ENCODE results near the gene EML3. TPM values are rescaled to one million over a fixed set of nuclear protein-coding genes. Genes with fewer than 3 reads are reported as not detected.

EML3 gene
- polyA plus RNA-seq, 2 of the 4 experiments (the other 2 are of a cell fraction): 15.2 to 27.2 TPM

DNA sequence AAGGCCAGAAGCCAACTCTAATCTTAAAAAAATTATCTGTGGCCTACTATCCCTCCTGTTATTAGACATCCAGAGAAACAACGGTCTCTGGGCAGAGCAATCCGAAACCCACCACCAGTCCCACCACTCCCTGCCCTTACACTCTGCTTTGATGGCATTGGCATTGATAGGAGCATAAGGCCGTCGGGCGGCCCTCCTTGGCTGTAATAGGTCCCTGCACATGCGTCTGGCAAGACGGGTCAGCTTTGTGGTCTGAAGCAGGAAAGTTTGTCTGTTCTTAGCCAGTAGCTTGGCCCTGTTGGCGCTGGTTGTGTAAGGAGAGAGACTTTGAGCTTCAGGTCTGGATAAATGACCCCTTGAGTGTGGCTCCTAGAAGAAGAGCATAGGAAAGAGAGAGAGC, 17.5 kb downstream of the EML3 start:
- FAIRE-seq: no peak
- H3K27ac ChIP-seq: no peak overlapping the region
- POLR2A ChIA-PET: no interaction called here
- no peak for DNase-seq (ENCODE audit: low read depth in 1 of 2, low spot score in 1 of 2)
- H3K9me3 ChIP-seq: no peaks in the 10 kb centered on the region
- TF ChIP-seq, protein P1, sequence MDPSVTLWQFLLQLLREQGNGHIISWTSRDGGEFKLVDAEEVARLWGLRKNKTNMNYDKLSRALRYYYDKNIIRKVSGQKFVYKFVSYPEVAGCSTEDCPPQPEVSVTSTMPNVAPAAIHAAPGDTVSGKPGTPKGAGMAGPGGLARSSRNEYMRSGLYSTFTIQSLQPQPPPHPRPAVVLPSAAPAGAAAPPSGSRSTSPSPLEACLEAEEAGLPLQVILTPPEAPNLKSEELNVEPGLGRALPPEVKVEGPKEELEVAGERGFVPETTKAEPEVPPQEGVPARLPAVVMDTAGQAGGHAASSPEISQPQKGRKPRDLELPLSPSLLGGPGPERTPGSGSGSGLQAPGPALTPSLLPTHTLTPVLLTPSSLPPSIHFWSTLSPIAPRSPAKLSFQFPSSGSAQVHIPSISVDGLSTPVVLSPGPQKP (IDR thresholded peaks at IDR 0.05; ENCODE audit: low read depth, low read length): no peak
- TF ChIP-seq RFX5 (IDR thresholded peaks at IDR 0.05): no peak
- no peak for TF ChIP-seq ZC3H11A (IDR thresholded peaks at IDR 0.05)
- TF ChIP-seq, protein P2, sequence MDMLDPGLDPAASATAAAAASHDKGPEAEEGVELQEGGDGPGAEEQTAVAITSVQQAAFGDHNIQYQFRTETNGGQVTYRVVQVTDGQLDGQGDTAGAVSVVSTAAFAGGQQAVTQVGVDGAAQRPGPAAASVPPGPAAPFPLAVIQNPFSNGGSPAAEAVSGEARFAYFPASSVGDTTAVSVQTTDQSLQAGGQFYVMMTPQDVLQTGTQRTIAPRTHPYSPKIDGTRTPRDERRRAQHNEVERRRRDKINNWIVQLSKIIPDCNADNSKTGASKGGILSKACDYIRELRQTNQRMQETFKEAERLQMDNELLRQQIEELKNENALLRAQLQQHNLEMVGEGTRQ (IDR thresholded peaks at IDR 0.05): no peak
- no peak for TF ChIP-seq POLR2AphosphoS2 (conservative IDR thresholded peaks at IDR 0.05; ENCODE audit: low read length)
- no peak for TF ChIP-seq HES2 (IDR thresholded peaks at IDR 0.05)
- no peak for TF ChIP-seq SREBF2 (IDR thresholded peaks at IDR 0.05)
- TF ChIP-seq HOXB5 (CRISPR knock-in tag; IDR thresholded peaks at IDR 0.05): no peak
- TF ChIP-seq NPAS2 (CRISPR knock-in tag; IDR thresholded peaks at IDR 0.05; ENCODE audit: borderline replicate concordance): no peak
- TF ChIP-seq RCOR1 (IDR thresholded peaks at IDR 0.05; ENCODE audit: low read depth, low read length): no peak
- TF ChIP-seq TFCP2L1 (CRISPR knock-in tag; IDR thresholded peaks at IDR 0.05): no peak
- TF ChIP-seq EP300 (IDR thresholded peaks at IDR 0.05): no peak
- H3K4me1 ChIP-seq: peaks cover 37% of the 10 kb centered on the region
- H3K4me2 ChIP-seq: no peak overlapping the region
- no peak for ATAC-seq
- WGBS (ENCODE audit: missing lambda C conversion rate): 95% methylated on average over 8 of the region's 8 CpGs
- CTCF ChIA-PET: interaction anchor here (1.4 to 4.9 kb wide), 11 partner anchors 9 to 200 kb away, joined by 3 to 32 read pairs (median 8); partner anchors contain the start of gene B3GAT3
- no peak overlapping the region for H3K4me3 ChIP-seq

- FAIRE-seq: no peak
- POLR2A ChIA-PET: interaction anchor here (1.3 to 3.8 kb wide), 3 partner anchors 7 to 248 kb away, joined by 4 to 75 read pairs (median 49); partner anchors contain the start of genes C11orf98, CSKMT and MTA2
Observed at GRCh38 chr11:62593434-62594044, 19.0 kb downstream of the EML3 start.

More at GRCh38 chr11:62593434-62594044, 19.0 kb downstream of the EML3 start:
- DNase-seq (ENCODE audit: low read depth in 1 of 2, low spot score in 1 of 2) (peak; percentile 77 to 88), ATAC-seq (peak; percentile 49 to 67; a peak in 5 of 6 replicates)
- Histone ChIP-seq H3K4me1 (peaks cover 37% of the 10 kb centered on the region), H3K9me3 (no peaks in the 10 kb centered on the region), H3K27ac (no peak overlapping the region), H3K4me3 (no peak overlapping the region), H3K4me2 (no peak overlapping the region)
- no peak for TF ChIP-seq JUNB (IDR thresholded peaks at IDR 0.05)
- TF ChIP-seq NFE2L2 (conservative IDR thresholded peaks at IDR 0.05; ENCODE audit: low read length): no peak
- no peak for TF ChIP-seq HOXA7 (CRISPR knock-in tag; IDR thresholded peaks at IDR 0.05)
- no peak for TF ChIP-seq MAFK (IDR thresholded peaks at IDR 0.05; ENCODE audit: partially characterized antibody)
- peak; percentile 56 to 58; a peak in 4 of 5 replicates for TF ChIP-seq RAD21 (conservative IDR thresholded peaks at IDR 0.05 in 1 of 2, IDR thresholded peaks at IDR 0.05 in 1 of 2)
- TF ChIP-seq SMC3 (IDR thresholded peaks at IDR 0.05): peak; percentile 47; the same call in 2 of the 3 replicates
- no peak for TF ChIP-seq ZC3H11A (IDR thresholded peaks at IDR 0.05)
- TF ChIP-seq, protein P3, sequence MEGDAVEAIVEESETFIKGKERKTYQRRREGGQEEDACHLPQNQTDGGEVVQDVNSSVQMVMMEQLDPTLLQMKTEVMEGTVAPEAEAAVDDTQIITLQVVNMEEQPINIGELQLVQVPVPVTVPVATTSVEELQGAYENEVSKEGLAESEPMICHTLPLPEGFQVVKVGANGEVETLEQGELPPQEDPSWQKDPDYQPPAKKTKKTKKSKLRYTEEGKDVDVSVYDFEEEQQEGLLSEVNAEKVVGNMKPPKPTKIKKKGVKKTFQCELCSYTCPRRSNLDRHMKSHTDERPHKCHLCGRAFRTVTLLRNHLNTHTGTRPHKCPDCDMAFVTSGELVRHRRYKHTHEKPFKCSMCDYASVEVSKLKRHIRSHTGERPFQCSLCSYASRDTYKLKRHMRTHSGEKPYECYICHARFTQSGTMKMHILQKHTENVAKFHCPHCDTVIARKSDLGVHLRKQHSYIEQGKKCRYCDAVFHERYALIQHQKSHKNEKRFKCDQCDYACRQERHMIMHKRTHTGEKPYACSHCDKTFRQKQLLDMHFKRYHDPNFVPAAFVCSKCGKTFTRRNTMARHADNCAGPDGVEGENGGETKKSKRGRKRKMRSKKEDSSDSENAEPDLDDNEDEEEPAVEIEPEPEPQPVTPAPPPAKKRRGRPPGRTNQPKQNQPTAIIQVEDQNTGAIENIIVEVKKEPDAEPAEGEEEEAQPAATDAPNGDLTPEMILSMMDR (IDR thresholded peaks at IDR 0.05): peak; percentile 63
- TF ChIP-seq MAX (IDR thresholded peaks at IDR 0.05): 0 out of 2 replicates have a peak, but pooled peaks have one; percentile 46
- WGBS (ENCODE audit: missing lambda C conversion rate): 60% methylated on average over 13 of the region's 13 CpGs
- CTCF ChIA-PET: interaction anchor here (0.8 to 4.9 kb wide), 21 partner anchors 8 to 269 kb away, joined by 3 to 32 read pairs (median 5); partner anchors contain the start of genes B3GAT3, EML3 and ROM1

All from A549 (cell line).